Activated CD4-positive, CD25-positive, alpha-beta regulatory T cell treated with anti-CD3 and anti-CD28 coated beads, Interleukin-2, amount 50 U/mL, for 16 hours (primary cell): ENCODE results near the gene OR56B4.
"Not testable (repeated sequence)": the region's sequence is repeated elsewhere in the genome, so short reads cannot be mapped to it uniquely, and the experiment has no call there.

Source experiments
- DNase-seq: peaks from one replicate; pipeline ENCODE4 v3.0.0-alpha.2; 2020; ENCODE audit warnings: low read depth, low spot score

OR56B4 gene

GRCh38 chr11:6143737-6144136, 36.3 kb downstream of the OR56B4 start:
- DNase-seq: not testable (repeated sequence)

- DNase-seq: no peak
Measured at GRCh38 chr11:6151117-6151516, 43.6 kb downstream of the OR56B4 start.

- DNase-seq: no peak
Measured at GRCh38 chr11:6152126-6152525, 44.6 kb downstream of the OR56B4 start.

GRCh38 chr11:6156628-6157359, 49.3 kb downstream of the OR56B4 start:
- no peak for DNase-seq
